LNCaP clone FGC (cell line): Measurements from ENCODE around the gene ZNF438.

Source experiments
- DNase-seq: peaks from one replicate; pipeline ENCODE4 v3.0.0-alpha.2; 2011; ENCODE audit warnings: low read depth
- H3K4me3 ChIP-seq: 2 replicates; pipeline ENCODE4 v1.5.1; 2011; ENCODE audit warnings: mild to moderate bottlenecking, low read depth, low read length, control low read depth
- TF ChIP-seq, protein P1 (sequence below): IDR thresholded peaks from 2 replicates; pipeline ENCODE4 v1.5.1; 2012; ENCODE audit warnings: mild to moderate bottlenecking; ENCODE audit not compliant: control insufficient read depth, insufficient read depth; ENCODE audit errors: extremely low read depth

The ZNF438 gene

DNA sequence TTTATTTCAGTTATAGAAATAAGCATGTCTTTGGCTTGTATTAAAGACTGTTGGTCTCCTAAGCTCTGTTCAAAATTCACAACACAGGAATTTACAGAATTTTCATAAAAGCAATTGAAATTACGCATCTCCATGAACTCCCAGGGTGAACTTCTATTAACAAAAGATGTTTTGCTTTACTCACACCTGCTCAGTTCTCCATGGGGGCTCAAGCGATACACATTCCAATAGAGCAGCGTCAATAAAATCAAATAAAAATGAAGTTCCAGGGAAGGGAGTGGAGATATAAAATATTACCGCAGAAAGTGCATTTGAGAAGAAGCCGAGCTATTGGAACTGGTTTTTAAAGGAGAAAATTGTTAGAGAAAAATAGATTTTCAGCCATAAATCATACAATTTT is 41.5 kb upstream of the ZNF438 start:
- DNase-seq = no peak
- no peak overlapping the region for H3K4me3 ChIP-seq
- TF ChIP-seq, protein P1, sequence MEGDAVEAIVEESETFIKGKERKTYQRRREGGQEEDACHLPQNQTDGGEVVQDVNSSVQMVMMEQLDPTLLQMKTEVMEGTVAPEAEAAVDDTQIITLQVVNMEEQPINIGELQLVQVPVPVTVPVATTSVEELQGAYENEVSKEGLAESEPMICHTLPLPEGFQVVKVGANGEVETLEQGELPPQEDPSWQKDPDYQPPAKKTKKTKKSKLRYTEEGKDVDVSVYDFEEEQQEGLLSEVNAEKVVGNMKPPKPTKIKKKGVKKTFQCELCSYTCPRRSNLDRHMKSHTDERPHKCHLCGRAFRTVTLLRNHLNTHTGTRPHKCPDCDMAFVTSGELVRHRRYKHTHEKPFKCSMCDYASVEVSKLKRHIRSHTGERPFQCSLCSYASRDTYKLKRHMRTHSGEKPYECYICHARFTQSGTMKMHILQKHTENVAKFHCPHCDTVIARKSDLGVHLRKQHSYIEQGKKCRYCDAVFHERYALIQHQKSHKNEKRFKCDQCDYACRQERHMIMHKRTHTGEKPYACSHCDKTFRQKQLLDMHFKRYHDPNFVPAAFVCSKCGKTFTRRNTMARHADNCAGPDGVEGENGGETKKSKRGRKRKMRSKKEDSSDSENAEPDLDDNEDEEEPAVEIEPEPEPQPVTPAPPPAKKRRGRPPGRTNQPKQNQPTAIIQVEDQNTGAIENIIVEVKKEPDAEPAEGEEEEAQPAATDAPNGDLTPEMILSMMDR = no peak

DNA sequence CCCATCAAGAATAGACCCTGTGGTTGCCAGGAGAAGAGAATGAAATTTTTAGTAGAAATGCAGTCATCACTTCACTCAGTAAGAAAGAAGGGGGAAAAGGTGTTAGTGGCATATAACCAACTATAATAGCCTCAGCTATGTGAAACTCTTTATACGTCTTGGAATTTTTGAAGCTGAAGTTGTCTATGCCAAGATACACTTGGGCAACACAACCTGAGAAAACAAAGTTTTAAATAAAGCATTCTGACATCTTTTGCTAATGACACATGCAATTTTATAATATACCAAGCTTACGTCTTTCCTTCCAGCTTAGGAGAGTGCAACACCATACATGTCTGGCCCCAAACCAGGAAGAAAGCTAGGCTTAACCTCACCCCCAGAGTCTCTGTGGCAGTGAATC is 40.8 kb upstream of the ZNF438 start:
- TF ChIP-seq, protein P1 = no peak
- no peak overlapping the region for H3K4me3 ChIP-seq
- no peak for DNase-seq

DNA sequence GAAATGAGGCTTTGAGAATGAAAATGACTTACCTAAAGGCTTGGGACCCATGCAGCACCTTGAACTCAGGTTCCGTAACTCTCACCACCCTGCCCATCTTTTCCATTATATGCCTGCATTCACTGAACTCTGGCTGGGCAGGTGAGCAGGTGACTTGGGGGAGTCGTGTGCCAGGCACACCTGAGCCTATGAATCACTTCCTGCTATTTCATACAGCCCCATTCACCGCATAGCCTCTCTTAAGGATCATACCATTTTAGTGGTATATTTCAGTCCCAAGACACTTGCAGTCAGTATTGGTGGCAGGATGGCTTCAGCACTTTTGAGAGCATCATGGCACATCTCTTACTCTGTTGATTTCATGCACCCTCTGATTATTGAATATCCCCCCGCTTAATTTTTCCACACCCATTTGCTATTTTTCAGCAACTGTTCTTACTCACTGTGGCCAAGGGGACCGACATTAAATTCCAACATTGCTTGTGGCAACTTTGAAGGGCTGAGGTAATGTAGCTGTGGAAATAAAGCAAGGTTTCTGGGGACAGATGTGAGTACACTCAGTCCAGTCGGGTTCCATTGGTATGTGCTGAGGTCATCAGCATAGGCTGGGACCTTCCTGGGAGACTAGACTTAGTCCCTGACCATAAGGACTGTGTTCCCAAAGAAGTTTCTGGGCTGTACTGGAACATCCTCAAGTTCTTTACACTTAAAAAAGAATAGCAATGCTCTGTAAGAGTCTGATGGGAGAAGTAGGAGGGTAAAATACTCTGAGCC is 39.8 kb upstream of the ZNF438 start:
- DNase-seq = no peak

DNA sequence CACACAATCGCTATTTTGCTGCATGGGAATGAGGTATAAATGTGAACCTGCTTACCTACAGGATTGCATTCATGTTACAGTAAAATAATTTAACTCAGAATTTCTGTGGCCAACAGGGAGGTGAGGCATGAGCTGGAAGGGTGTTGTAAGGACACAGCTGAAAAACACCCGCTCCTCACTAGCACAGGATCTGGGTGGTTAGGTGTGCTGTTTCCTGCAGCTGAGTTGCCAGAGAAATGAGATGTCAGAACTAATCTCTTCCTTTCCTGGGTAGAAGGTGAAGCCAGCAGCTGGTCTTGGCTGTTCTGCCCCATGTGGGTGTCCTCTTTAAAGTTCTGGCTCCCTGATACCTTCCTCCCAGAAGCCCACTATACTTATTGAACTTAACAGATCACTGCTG is 39.0 kb upstream of the ZNF438 start:
- no peak for DNase-seq
- H3K4me3 ChIP-seq = no peak overlapping the region
- TF ChIP-seq, protein P1 = no peak

More for the DNA sequence above, 39.8 kb upstream of the ZNF438 start:
- TF ChIP-seq, protein P1 = no peak
- no peak overlapping the region for H3K4me3 ChIP-seq

DNA sequence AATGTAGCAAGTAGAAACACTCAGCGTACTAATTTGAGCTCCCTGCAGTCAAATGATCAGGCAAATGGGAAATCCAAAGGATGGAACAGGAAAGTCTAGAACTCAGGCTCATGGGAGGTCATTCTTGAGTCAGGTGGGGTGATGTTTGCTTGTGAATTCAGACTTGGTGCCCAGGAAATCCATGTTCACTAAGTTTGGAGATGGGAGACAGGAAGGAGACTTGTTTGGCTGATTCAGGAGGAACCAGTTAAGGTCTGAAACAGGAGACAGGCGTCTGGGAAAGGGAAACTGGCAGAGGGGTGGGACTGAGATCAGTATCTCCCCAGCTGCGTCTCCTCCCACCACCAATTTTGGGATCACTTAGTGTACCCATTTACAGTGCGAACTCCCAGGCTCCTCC is 38.4 kb upstream of the ZNF438 start:
- DNase-seq = no peak
- TF ChIP-seq, protein P1 = no peak
- H3K4me3 ChIP-seq = no peak overlapping the region

DNA sequence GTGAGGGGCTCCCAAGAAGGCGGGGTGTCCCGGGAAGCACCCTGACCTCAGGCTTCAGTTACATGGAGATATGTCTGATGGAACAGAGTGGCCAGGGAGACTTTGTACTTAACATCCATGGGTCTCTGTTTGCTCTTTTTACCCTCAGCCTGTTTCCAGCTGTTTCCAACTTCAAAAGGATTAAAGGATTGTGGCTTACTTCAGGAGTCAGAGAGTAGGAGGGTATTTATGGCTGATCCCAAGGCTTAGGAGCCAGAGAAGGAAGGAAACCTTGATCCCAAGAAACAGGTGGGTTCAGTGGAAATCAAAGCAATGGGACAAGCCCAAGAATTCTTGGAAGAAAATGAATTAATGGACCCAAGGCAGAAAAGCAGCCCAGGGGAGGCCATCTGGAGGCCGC is 37.7 kb upstream of the ZNF438 start:
- no peak for DNase-seq
- no peak overlapping the region for H3K4me3 ChIP-seq
- TF ChIP-seq, protein P1 = no peak

DNA sequence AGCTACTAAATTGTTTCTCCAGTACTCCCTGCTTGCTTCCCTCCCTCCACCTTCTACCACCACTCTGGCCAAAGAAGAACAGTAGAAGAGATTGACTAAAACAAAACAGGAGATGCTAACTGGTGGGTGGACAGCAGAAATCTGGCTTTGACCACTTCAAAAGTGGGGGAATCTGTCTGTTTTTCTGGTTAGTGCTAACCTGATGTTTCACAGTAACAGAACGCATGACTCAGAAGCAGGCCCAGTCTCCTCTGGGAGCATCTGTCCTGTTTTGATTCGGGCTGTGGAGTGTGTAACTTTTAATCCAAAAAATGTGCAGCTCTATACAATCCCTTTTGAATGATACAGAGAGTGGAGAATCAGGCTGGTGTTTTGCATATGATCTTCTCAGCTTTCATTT is 32.7 kb upstream of the ZNF438 start:
- no peak for DNase-seq
- TF ChIP-seq, protein P1 = no peak
- no peak overlapping the region for H3K4me3 ChIP-seq
